Stimulated activated CD4-positive, alpha-beta T cell treated with anti-CD3 and anti-CD28 coated beads, TNF-alpha, amount 100 ng/mL, for 4 hours (primary cell): Measurements from ENCODE around the gene CCDC32.

ENCODE experiments used
- DNase-seq, 3 experiments: peaks; one replicate each; pipeline ENCODE4 v3.0.0-alpha.2; 2020; ENCODE audit warnings: low read depth in 3 of 3

The CCDC32 gene

DNA sequence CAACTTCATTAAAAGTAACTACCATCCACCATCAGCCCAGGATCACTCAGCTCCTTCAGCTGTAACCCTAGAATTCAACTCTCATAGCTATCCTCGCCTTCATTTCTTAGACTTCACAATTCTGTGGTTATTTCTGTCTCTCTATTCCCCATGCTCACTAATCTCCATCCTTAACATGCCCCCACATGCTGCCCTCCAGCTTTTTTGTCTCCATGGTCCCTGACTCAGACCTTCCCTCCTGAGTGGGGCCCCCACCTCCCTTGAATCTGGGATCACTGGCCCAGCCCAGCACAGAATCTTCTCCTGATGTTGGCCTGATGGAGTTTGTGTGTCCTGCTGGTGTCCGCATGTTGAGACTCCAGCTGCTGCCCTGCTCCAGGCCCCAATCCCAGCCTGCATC, 52.4 kb downstream of the CCDC32 start:
- DNase-seq = no peak

DNA sequence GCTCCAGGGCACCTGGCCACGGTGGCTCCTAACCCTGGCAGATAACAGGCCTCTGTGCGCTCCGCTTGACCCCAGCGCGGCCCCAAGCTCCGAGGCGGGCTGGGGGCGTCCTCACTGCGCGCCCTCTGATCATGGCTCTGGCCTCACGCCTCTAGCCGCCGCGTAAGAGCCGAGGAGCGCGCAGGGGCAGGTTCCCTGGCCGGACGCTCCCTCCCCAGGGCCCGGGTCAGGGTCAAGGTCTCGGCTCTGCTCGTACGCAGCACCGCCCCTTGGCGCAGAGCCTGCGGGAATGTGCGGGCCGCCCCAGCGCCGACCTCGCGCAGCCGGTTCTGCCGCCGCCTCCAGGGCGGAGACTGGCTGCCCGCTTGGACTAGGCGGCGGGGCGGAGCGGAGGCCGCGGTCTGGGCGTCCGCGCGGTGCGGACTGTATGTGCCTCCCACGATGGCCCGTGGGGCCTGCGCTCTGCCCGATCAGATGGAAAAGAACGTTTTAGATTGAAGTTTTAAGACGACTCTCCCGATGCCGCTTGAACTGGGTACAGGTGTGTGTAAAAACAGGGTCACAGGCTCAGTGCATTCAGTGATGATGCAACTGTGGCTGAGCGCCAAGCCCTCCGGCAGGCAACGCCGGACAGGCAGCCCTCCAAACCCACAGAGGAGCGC, 53.2 kb downstream of the CCDC32 start:
- no peak for DNase-seq

GRCh38 chr15:40511093-40511471, 53.8 kb downstream of the CCDC32 start:
- no peak for DNase-seq

GRCh38 chr15:40510201-40510600, 54.6 kb downstream of the CCDC32 start:
- DNase-seq = no peak

DNA sequence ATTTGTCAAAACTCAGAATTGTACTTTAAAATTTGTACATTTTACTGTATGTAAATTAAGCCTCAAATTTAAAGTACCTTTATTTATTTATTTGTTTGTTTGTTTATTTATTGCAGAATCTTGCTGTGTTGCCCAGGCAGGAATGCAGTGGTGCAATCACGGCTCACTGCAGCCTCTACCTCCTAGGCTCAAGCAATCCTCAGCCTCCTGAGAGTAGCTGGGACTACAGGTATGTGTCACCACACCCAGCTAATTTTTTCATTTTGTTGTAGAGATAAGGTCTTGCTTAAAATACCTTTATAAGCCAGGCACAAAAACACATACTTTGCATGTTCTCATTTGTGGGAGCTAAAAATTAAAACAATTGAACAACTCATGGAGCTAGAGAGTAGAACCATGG, 56.6 kb downstream of the CCDC32 start:
- DNase-seq = no peak

DNA sequence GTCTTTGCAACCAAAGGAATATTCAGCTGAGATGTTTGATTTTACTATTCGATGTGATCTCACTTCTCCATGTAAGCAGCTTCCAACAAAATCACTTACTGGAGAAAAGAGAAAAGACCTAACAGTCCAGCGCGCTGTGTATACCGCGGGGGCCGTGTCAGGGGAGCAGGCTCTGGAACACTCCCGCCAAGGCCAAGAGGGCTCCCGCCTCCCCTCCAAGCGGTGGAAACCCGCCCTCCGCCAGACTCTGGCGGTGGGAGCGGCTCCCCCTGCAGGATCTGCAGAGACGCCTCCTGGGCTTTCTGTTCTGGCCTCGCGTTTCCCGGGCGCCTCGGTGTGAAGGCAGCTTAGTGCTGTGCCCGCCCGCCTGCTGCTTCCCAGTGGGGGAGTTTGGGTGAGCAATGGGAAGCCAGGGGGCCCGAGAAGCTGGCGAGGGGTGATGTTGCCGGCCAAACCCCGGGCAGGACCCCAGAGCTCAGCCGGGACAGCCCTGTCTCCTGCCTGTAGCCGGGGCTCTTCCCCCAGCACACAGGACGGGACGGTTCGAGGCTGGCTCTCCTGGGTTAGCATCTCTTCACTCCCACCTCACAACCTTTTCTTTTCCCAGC, 57.8 kb downstream of the CCDC32 start:
- peak; percentile 37 to 52 (median 49) for DNase-seq
